H1 (cell line): ENCODE data around the gene SNRPE. TPM values are rescaled to one million over a fixed set of nuclear protein-coding genes. Genes with fewer than 3 reads are reported as not detected.

Experiments
- CTCF ChIA-PET: fragments of 300-600 bp; sonication (Branson Sonifier 250); formaldehyde crosslinking; loops from one replicate; lab custom pipeline; 2021; ENCODE audit not compliant: partially characterized antibody; lab: Charles Lee
- POLR2A ChIA-PET: fragments of 300-600 bp; sonication (Branson Sonifier 250); formaldehyde crosslinking; loops from one replicate; lab custom pipeline; 2021; ENCODE audit warnings: inconsistent platforms; ENCODE audit not compliant: partially characterized antibody; lab: Charles Lee
- DNase-seq, 2 experiments: peaks; one replicate each; pipeline versions ENCODE4 v3.0.0 to v3.0.0-alpha.2; 2010 to 2022; ENCODE audit warnings: low spot score in 2 of 2, low read depth in 1 of 2, mixed read lengths in 1 of 2
- FAIRE-seq: peaks from 2 replicates; lab custom pipeline; 2011; peaks lifted over from hg19 to GRCh38; lab: Jason Lieb, UNC
- H2AFZ ChIP-seq: 2 replicates; pipeline ENCODE4 v1.8.1; 2012; ENCODE audit warnings: low read length, inconsistent platforms
- H2AK5ac ChIP-seq: 2 replicates; pipeline ENCODE4 v1.6.1; 2013; ENCODE audit warnings: low read depth, low read length
- H2BK120ac ChIP-seq: replicated peaks from 2 replicates; pipeline ENCODE3; 2013; ENCODE audit warnings: low read depth, low read length, inconsistent platforms
- H2BK12ac ChIP-seq: 2 replicates; pipeline ENCODE4 v1.6.1; 2013; ENCODE audit warnings: low read depth, low read length
- H2BK15ac ChIP-seq: 2 replicates; pipeline ENCODE4 v1.6.1; 2013; ENCODE audit warnings: low read length
- H2BK20ac ChIP-seq: 2 replicates; pipeline ENCODE4 v1.6.1; 2013; ENCODE audit warnings: low read length
- H2BK5ac ChIP-seq: 2 replicates; pipeline ENCODE4 v1.6.1; 2013; ENCODE audit warnings: low read depth, low read length
- H3K14ac ChIP-seq: 2 replicates; pipeline ENCODE4 v1.6.1; 2013; ENCODE audit warnings: inconsistent platforms; ENCODE audit not compliant: insufficient read length
- H3K18ac ChIP-seq: 2 replicates; pipeline ENCODE4 v1.6.1; 2013; ENCODE audit warnings: low read length; ENCODE audit errors: extremely low read depth
- H3K23ac ChIP-seq: 2 replicates; pipeline ENCODE4 v1.6.1; 2013; ENCODE audit warnings: inconsistent platforms; ENCODE audit not compliant: insufficient read length
- H3K23me2 ChIP-seq: 2 replicates; pipeline ENCODE4 v1.6.1; 2013; ENCODE audit warnings: low read depth, low read length
- H3K27ac ChIP-seq: 2 replicates; pipeline ENCODE4 v1.6.1; 2011; ENCODE audit warnings: low read depth, low read length, inconsistent platforms
- H3K27me3 ChIP-seq, 4 experiments: replicated peaks in 1 of 4; 1 replicate in 1 of 4; 2 replicates in 3 of 4; pipeline versions ENCODE4 v1.6.1 to v1.8.1; 2011 to 2013; ENCODE audit warnings: low read length in 3 of 4, mild to moderate bottlenecking in 3 of 4, inconsistent platforms in 2 of 4, mixed read lengths in 2 of 4, moderate library complexity in 1 of 4; ENCODE audit not compliant: control insufficient read depth in 3 of 4, insufficient read depth in 3 of 4; ENCODE audit errors: extremely low read depth in 1 of 4
- H3K36me3 ChIP-seq, 4 experiments: 2 replicates each; pipeline versions ENCODE4 v1.6.1 to v1.8.1; 2011 to 2013; ENCODE audit warnings: mild to moderate bottlenecking in 4 of 4, low read length in 3 of 4, moderate library complexity in 2 of 4, control low read depth in 1 of 4, inconsistent platforms in 1 of 4; ENCODE audit not compliant: insufficient read depth in 4 of 4, control insufficient read depth in 2 of 4
- H3K4ac ChIP-seq: replicated peaks from 2 replicates; pipeline ENCODE3; 2013; ENCODE audit warnings: low read length, low read depth, mixed read lengths, inconsistent platforms; ENCODE audit not compliant: insufficient read length
- H3K4me1 ChIP-seq, 4 experiments: replicated peaks in 1 of 4; 1 replicate in 1 of 4; 2 replicates in 3 of 4; pipeline versions ENCODE4 v1.6.1 to v1.8.1; 2011 to 2013; ENCODE audit warnings: low read length in 3 of 4, inconsistent platforms in 2 of 4, mixed read lengths in 1 of 4; ENCODE audit not compliant: insufficient read depth in 4 of 4, control insufficient read depth in 3 of 4
- H3K4me2 ChIP-seq, 2 experiments: 2 replicates each; pipeline versions ENCODE4 v1.6.1 to v1.8.1; 2011 to 2013; ENCODE audit warnings: low read depth in 2 of 2, low read length in 2 of 2, control low read depth in 1 of 2, inconsistent platforms in 1 of 2, mild to moderate bottlenecking in 1 of 2; ENCODE audit not compliant: insufficient read depth in 1 of 2
- H3K4me3 ChIP-seq, 4 experiments: fragments of 200-600, 300-600 bp in 1 of 4; sonication (generic), shearing (Covaris generic), sonication (Bioruptor Twin) in 1 of 4; 2 replicates each; pipeline versions ENCODE4 v1.5.1 to v1.8.1; 2011 to 2016; ENCODE audit warnings: low read length in 4 of 4, low read depth in 3 of 4, control low read depth in 2 of 4, inconsistent platforms in 2 of 4, mild to moderate bottlenecking in 2 of 4, mixed read lengths in 1 of 4, moderate library complexity in 1 of 4; ENCODE audit not compliant: insufficient read depth in 2 of 4; ENCODE audit errors: extremely low read depth in 1 of 4
- H3K56ac ChIP-seq: replicated peaks from 2 replicates; pipeline ENCODE3; 2013; ENCODE audit warnings: low read depth, mild to moderate bottlenecking, mixed read lengths, low read length, inconsistent platforms; ENCODE audit not compliant: insufficient read length
- H3K79me1 ChIP-seq: 2 replicates; pipeline ENCODE4 v1.6.1; 2013; ENCODE audit warnings: low read depth, low read length, control low read depth
- H3K79me2 ChIP-seq, 2 experiments: 2 replicates each; pipeline versions ENCODE4 v1.6.1 to v1.8.1; 2012 to 2013; ENCODE audit warnings: low read length in 2 of 2, mild to moderate bottlenecking in 2 of 2, inconsistent platforms in 1 of 2; ENCODE audit not compliant: insufficient read depth in 2 of 2, control insufficient read depth in 1 of 2
- H3K9ac ChIP-seq, 4 experiments: replicated peaks in 1 of 4; 1 replicate in 1 of 4; 2 replicates in 3 of 4; pipeline versions ENCODE4 v1.6.1 to v1.8.1; 2011 to 2013; ENCODE audit warnings: low read depth in 3 of 4, low read length in 3 of 4, control low read depth in 2 of 4, mild to moderate bottlenecking in 2 of 4, moderate library complexity in 2 of 4, inconsistent platforms in 1 of 4; ENCODE audit errors: extremely low read depth in 1 of 4
- H3K9me3 ChIP-seq, 2 experiments: 2 replicates each; pipeline versions ENCODE4 v1.6.1 to v1.8.1; 2012 to 2013; ENCODE audit warnings: mild to moderate bottlenecking in 2 of 2, moderate library complexity in 2 of 2, control low read depth in 1 of 2, inconsistent platforms in 1 of 2, low read depth in 1 of 2, low read length in 1 of 2, mixed read lengths in 1 of 2; ENCODE audit not compliant: insufficient read depth in 2 of 2
- H4K20me1 ChIP-seq, 2 experiments: replicated peaks in 1 of 2; 2 replicates each; pipeline versions ENCODE3 to v1.8.1; 2011 to 2013; ENCODE audit warnings: inconsistent platforms in 2 of 2, low read length in 2 of 2, mild to moderate bottlenecking in 1 of 2; ENCODE audit not compliant: insufficient read depth in 2 of 2, control insufficient read depth in 1 of 2
- H4K5ac ChIP-seq: 2 replicates; pipeline ENCODE4 v1.6.1; 2013; ENCODE audit warnings: low read length, low read depth, mixed read lengths, inconsistent platforms; ENCODE audit not compliant: insufficient read length
- H4K8ac ChIP-seq: 2 replicates; pipeline ENCODE4 v1.8.0; 2013; ENCODE audit warnings: mild to moderate bottlenecking, moderate library complexity, low read length, inconsistent platforms; ENCODE audit not compliant: insufficient read depth; ENCODE audit errors: extremely low read depth
- H4K91ac ChIP-seq: replicated peaks from 2 replicates; pipeline ENCODE3; 2013; ENCODE audit warnings: low read length, mixed read lengths, inconsistent platforms; ENCODE audit not compliant: insufficient read length
- ATF2 ChIP-seq: IDR thresholded peaks from 2 replicates; pipeline ENCODE4 v1.6.1; 2012; ENCODE audit warnings: low read length, inconsistent platforms
- CHD2 ChIP-seq: IDR thresholded peaks from 2 replicates; pipeline ENCODE4 v1.6.1; 2012; ENCODE audit warnings: low read length, improper control_type of control experiment
- CREB1 ChIP-seq: IDR thresholded peaks from 2 replicates; pipeline ENCODE4 v1.6.1; 2012; ENCODE audit warnings: inconsistent platforms
- CTBP2 ChIP-seq: IDR thresholded peaks from 2 replicates; pipeline ENCODE4 v1.7.0; 2011; ENCODE audit warnings: borderline replicate concordance, mild to moderate bottlenecking, moderate library complexity, mixed read lengths, low read length; ENCODE audit not compliant: insufficient read depth, insufficient read length
- E2F6 ChIP-seq: IDR thresholded peaks from 2 replicates; pipeline ENCODE4 v1.6.1; 2012; ENCODE audit warnings: inconsistent platforms
- MAX ChIP-seq: IDR thresholded peaks from 2 replicates; pipeline ENCODE4 v1.6.1; 2012; ENCODE audit warnings: inconsistent platforms
- POU5F1 ChIP-seq: IDR thresholded peaks from 2 replicates; pipeline ENCODE4 v1.6.1; 2011; ENCODE audit warnings: low read depth, mild to moderate bottlenecking, low read length, moderate library complexity
- RNF2 ChIP-seq: fragments of 200-900, 300-1000 bp; sonication (generic); IDR thresholded peaks from 2 replicates; pipeline ENCODE4 v1.7.1; 2016; ENCODE audit warnings: borderline replicate concordance, low read depth, mild to moderate bottlenecking, antibody characterized with exemption, low read length; ENCODE audit not compliant: poor library complexity, severe bottlenecking; ENCODE audit errors: missing control alignments
- RXRA ChIP-seq: IDR thresholded peaks from 2 replicates; pipeline ENCODE4 v1.6.1; 2011; ENCODE audit warnings: low read depth, mild to moderate bottlenecking, low read length, moderate library complexity; ENCODE audit not compliant: insufficient read depth
- SUZ12 ChIP-seq: fragments of 200-600 bp; sonication (generic); IDR thresholded peaks from 2 replicates; pipeline ENCODE4 v1.6.1; 2012; ENCODE audit warnings: mild to moderate bottlenecking, inconsistent platforms, low read length, moderate library complexity, mixed read lengths
- TEAD4 ChIP-seq: IDR thresholded peaks from 2 replicates; pipeline ENCODE4 v1.6.1; 2012; ENCODE audit warnings: low read depth, low read length, inconsistent platforms, mixed read lengths
- YY1 ChIP-seq: IDR thresholded peaks from 2 replicates; pipeline ENCODE4 v1.6.1; 2011; ENCODE audit warnings: low read depth, mild to moderate bottlenecking, low read length
- polyA plus RNA-seq, 7 experiments: library from polyadenylated mRNA; depleted of rRNA in 3 of 7; stranded (reverse) in 5 of 7; unstranded in 2 of 7; fragments of >200 nt in 5 of 7; fragments of 200-250 nt in 2 of 7; gene quantifications; 1 replicate in 5 of 7; 2 replicates in 1 of 7; 4 replicates in 1 of 7; pipeline versions ENCODE4 v1.2.1 to v1.2.3, GENCODE V29; 2011 to 2013; ENCODE audit warnings: missing spikeins in 2 of 7, mixed read lengths in 2 of 7
- total RNA-seq: library from RNA; stranded (reverse); fragmentation: NEBNext Ultra II Directional; extraction: Animal tissue kit (Norgen Biotek cat#: 25700); gene quantifications from 2 replicates; pipeline ENCODE4 v1.2.1, GENCODE V29; 2021

Gene SNRPE
- total and polyA plus RNA-seq, 2 of the 8 experiments (the other 6 are each of a cell fraction or from before 2014, with no cell fraction given) = 416 to 461 TPM

- no peaks in the 10 kb centered on the region for H3K79me2 ChIP-seq
- no peak overlapping the region for H3K23ac ChIP-seq
- H2BK120ac ChIP-seq = no peak overlapping the region
- no peak overlapping the region for H3K27ac ChIP-seq
- H2BK12ac ChIP-seq = no peak overlapping the region
- no peak overlapping the region for H3K4me3 ChIP-seq
- H3K14ac ChIP-seq = no peak overlapping the region
- no peak for FAIRE-seq
- H2BK5ac ChIP-seq = no peak overlapping the region
- H2AK5ac ChIP-seq = no peak overlapping the region
- H3K23me2 ChIP-seq = no peaks in the 10 kb centered on the region
- H3K9ac ChIP-seq = no peak overlapping the region
- H3K4ac ChIP-seq = no peak overlapping the region
- no peak overlapping the region for H2BK15ac ChIP-seq
- no peaks in the 10 kb centered on the region for H4K20me1 ChIP-seq
- H3K36me3 ChIP-seq = no peaks in the 10 kb centered on the region; a peak in 1 of 8 replicates
- H2AFZ ChIP-seq = no peak overlapping the region
- H3K9me3 ChIP-seq = peaks cover 0 to 3% of the 10 kb centered on the region in 2 experiments; a peak in 1 of 4 replicates
- no peak overlapping the region for H2BK20ac ChIP-seq
- POLR2A ChIA-PET = interaction anchor here (1.0 kb wide), 1 partner anchor 12 kb away, joined by 3 read pairs; no protein-coding TSS in a partner anchor
- H4K8ac ChIP-seq = no peak overlapping the region
- no peak overlapping the region for H3K56ac ChIP-seq
- CTCF ChIA-PET = interaction anchor here (1.0 kb wide), 1 partner anchor 558 kb away, joined by 3 read pairs; no protein-coding TSS in a partner anchor
- no peak overlapping the region for H3K4me2 ChIP-seq
- no peak overlapping the region for H4K91ac ChIP-seq
- no peaks in the 10 kb centered on the region for H3K27me3 ChIP-seq
- H4K5ac ChIP-seq = no peak overlapping the region
- DNase-seq = no peak
- H3K79me1 ChIP-seq = no peaks in the 10 kb centered on the region
- no peaks in the 10 kb centered on the region for H3K4me1 ChIP-seq
- no peak overlapping the region for H3K18ac ChIP-seq
- TF ChIP-seq CTBP2 (no peak), CHD2 (no peak), ATF2 (no peak), RNF2 (no peak), TEAD4 (no peak), YY1 (no peak), SUZ12 (no peak), RXRA (no peak), MAX (no peak), CREB1 (no peak), E2F6 (no peak), POU5F1 (no peak)
Measured at GRCh38 chr1:203888807-203889251, 27.4 kb downstream of the SNRPE start.
